GM19467 (cell line): Measurements from ENCODE around the gene KDM2B.
"Not testable (repeated sequence)": the region's sequence is repeated elsewhere in the genome, so short reads cannot be mapped to it uniquely, and the experiment has no call there.

ENCODE experiments used
- ATAC-seq: cut with Tn5 transposase; IDR thresholded peaks from one replicate; pipeline ENCODE4 v1.9.1; 2021; ENCODE audit warnings: mild to moderate bottlenecking, moderate library complexity; ENCODE audit not compliant: unreplicated experiment

Gene KDM2B

DNA sequence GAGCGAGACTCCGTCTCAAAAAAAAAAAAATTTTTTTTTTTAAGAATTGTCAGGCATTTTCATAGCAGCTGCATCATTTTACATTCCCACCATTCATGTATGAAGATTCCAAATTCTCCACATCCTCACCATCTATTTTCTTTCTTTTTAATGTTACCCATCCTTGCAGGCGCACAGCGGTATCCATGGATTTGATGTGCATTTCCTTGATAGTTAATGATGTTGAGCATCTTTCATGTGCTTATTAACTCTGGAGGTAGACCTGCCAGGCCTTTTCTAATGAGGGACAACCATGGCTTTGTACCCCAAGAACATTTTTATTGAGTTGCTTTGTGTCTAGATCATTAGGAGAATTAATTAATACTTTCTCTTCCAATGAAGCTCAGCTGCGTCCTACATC lies 182.5 kb downstream of the KDM2B start:
- ATAC-seq, result no peak

DNA sequence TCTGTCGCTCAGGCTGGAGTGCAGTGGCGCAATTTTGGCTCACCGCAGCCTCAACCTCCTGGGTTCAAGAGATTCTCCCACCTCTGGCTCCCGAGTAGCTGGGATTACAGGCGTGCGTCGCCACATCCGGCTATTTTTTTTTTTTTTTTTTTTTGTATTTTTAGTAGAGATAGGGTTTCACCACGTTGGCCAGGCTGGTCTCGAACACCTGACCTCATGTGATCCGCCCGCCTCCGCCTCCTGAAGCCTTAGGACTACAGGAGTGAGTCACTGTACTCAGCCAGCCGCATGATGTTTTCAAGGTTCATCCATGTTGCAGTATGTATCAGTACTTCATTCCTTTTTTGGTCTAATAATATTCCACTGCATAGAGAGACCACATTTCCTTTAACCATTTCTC lies 183.3 kb downstream of the KDM2B start:
- no peak for ATAC-seq

DNA sequence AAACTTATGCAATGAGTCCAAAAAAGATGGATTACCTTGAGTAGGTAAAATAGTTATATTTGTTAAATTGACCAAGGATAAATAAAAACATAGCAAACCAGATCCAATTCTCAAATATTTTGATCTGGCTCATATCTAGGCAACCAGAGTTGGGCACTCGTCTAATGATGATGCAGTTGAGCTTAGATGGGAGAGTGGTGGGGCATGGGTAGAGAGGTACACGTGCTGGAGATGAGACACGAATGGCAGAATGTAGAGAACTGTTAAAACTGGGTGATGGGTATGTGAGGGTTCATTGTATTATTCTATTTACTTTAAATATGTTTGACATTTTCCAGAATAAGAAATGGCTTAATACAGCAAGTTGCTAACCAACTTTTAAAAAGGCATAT lies 188.5 kb downstream of the KDM2B start:
- ATAC-seq, result no peak

- no peak for ATAC-seq
These were observed 189.1 kb downstream of the KDM2B start for GRCh38 chr12:121391619-121392324.

GRCh38 chr12:121390856-121391255 lies 190.0 kb downstream of the KDM2B start:
- ATAC-seq, result no peak

- ATAC-seq, result no peak
These were observed 192.3 kb downstream of the KDM2B start for GRCh38 chr12:121388421-121388981.

DNA sequence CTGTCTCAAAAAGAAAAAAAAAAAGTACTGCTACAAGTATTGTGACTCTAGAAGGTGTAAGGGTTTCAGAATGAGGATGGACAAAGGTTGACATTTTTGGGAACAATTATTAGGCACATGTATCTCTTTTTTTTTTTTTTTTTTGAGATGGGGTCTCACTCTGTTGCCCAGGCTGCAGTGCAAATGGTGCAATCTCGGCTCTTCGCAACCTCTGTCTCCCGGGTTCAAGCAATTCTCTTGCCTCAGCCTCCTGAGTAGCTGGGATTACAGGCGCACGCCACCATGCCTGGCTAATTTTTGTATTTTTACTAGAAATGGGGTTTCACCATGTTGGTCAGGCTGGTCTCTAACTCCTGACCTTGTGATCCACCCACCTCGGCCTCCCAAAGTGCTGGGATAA lies 195.9 kb downstream of the KDM2B start:
- not testable (repeated sequence) for ATAC-seq

- ATAC-seq, result no peak
These were observed 197.2 kb downstream of the KDM2B start for GRCh38 chr12:121383601-121384021.

DNA sequence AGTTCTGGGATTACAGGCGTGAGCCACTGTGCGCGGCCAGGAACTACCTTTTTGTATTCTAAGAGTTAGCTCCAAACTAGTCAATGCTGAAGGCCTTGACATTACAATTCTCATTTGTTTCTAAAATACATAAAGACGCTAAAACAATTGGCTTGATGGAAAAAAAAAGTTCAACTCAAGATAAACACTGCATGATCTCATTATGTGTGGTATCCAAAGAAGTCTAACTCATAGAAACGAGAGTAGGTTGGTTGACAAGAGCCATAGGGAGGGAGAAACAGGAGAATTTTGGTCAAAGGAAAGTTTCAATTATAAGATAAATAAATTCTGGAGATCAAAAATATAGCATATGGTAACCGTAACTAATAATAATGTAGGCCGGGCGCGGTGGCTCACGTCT lies 200.9 kb downstream of the KDM2B start:
- ATAC-seq, result no peak
